NCI-H1092 (cell line): Measurements from ENCODE around the gene CUX1.
"Not testable (repeated sequence)": the region's sequence is repeated elsewhere in the genome, so short reads cannot be mapped to it uniquely, and the experiment has no call there.

Source experiments
- DNase-seq: peaks from one replicate; lab custom pipeline; 2025; lab: John Stamatoyannopoulos, UW

The CUX1 gene

DNA sequence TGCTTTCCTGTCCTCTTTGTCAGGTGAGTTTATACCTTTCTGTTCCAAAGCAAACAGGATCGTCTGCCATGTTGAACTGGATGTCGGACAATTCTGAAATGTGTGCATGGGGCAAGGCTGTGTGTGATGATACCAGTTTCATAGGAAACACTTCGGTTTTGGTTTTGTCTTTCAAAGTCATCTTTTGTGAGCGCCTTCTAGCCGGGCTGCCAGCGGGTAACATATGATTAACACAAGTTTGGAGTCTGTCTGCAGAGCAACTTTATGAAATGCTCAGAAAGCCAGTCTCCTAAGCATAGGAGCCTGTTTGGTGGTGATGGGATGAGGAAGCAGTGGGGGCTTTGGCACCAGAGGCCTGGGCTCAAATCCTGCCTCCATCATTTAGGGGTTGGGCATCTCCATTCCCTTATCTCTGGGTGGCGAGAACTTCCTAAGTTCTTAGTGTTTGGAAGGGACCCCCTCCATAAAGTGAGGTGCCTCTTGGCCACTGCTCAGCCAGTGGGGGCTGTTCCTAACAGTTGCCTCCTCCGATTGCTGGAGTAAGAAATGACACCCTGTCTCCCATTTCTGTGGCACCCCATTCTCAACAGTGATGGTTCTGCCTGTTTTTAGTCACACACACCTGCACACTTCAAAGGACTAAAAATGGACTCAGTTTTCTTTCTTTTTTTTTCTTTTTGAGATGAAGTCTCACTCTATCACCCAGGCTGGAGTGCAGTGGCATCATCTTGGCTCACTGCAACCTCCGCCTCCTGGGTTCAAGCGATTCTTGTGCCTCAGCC, 36.8 kb downstream of the CUX1 start:
- DNase-seq: no peak

DNA sequence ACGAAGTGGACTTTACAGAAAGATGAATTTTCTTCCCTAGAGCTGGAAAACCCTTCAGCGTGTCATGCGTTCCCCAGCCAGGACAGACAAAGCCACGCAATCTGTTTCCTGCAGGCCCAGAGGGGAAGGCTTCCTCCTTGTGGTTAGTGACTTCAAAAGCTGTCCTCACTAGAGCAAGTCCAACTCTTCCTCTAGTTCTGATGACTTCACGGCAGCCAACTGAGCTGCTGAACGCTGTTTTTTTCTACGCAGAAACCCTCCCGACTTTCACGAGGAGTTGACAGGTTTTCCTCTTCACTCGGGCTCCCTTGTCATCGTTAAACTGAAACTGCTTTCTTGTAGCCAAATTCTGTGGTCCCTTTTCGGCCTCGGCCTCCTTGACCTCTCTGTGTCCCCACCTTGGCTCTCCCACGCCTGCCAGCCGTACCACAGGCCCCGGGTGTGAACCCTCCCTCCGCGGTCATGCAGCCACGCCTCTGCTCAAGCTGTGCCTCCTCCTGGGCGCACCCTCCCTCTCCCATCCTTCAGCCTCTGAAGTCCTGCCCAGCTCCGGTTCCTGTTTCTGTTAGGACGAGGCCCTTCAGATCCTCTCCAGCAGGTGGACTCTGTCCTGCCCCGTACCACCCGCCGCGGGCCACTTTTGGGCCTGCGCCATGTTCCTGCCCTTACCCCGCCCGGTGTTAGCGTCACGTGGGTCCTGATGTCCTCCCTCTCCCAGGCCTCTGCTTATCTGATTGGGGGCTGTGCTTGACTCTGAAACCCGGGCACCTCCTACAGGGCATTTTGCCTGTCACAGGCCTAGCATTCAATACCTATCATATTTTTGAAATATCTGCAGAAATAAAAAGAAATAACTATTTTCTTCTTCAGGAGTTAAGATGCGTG, 39.3 kb downstream of the CUX1 start:
- peak; percentile 14 for DNase-seq

DNA sequence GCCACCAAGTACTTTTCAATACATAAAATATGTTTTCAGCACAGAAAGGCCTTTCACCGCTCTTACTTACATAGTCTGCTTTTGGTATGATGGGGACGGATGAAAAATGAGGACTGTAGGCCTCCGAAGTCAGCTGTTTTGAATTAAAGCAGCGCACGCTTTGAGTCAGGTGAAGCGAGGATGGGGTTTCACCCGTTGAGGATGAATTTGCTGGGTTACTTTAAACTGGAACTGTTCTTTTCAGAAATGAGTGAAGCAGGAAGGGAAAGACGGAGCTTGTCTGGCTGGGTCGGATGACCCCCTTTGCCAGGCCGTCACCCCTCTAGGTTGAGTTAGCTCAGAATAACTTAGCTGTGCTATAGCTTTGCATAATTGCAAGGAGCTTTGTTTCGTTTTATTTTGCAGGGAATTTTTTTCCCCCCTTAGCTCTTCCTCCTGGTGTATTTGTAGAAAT, 40.0 kb downstream of the CUX1 start:
- DNase-seq: no peak

DNA sequence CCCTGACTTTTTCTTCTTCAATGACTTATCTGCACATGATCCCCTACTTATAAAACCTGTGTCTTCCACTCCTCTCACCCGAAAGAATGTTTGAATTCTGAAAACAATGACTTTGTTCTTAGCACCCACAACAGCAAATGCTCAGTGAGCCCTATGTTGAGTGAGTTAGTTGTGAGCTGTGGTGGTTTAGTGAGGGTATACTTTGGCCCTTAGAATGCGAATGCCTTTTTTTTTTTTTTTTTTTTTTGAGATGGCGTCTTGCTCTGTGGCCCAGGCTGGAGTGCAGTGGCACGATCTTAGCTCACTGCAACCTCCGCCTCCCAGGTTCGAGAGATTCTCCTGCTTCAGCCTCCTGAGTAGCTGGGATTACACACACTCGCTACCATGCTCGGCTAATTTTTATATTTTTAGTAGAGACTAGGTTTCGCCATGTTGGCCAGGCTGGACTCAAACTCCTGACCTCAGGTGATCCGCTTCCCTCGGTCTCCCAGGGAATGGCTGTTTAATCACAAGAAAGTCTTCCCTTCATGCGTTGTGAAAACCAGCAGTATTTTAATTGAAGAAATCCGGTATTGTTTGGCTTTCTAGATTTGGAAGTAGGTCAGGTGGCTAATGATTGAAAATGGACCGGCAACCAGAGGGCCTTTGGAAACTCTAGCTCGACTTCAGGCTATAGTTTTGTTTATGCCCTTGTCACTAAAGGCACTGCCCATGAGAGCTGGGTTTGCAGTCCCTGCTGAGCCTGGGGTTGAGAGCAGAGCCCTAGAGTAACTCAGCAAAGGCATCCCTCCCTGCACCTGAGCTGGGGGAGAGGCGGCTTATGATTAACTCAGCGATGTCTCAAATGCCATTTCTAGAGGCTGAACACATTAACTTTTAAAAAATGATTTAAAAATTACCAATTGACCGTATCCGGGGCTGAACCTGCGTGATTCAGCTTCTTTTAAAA, 41.3 kb downstream of the CUX1 start:
- DNase-seq: no peak

DNA sequence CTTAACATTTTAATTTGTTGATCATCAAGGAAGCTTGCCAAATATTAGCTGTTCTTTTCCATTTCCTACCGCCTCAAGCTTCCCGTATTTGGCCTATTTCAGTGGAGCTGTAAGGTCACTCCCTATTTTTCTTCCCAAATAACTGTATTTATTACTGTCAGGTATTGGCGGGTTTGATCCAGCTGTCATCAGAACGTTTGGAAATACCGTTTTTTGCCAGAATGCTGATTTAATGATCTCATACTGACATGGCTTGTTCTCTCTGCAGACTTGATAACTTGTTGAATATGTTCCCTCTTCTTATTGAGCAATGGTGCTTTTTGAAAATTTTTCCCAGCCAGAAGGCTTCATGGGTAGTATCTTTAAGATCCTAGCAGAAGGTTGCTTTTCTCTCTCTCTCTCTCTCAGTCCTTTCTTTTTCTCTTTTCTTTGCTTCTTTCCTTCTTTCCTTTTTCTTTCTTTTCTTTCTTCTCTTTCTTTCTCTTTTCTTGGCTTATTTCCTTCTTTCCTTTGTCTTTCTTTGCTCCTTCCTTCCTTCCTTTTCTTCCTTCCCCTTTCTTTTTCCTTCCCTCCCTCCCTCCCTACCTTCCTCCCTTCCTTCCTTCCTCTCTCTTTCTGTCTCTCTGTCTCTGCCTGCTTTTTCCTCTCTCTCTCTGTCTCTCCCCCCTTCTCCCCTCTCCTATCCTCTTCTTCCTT, 42.1 kb downstream of the CUX1 start:
- DNase-seq: no peak

DNA sequence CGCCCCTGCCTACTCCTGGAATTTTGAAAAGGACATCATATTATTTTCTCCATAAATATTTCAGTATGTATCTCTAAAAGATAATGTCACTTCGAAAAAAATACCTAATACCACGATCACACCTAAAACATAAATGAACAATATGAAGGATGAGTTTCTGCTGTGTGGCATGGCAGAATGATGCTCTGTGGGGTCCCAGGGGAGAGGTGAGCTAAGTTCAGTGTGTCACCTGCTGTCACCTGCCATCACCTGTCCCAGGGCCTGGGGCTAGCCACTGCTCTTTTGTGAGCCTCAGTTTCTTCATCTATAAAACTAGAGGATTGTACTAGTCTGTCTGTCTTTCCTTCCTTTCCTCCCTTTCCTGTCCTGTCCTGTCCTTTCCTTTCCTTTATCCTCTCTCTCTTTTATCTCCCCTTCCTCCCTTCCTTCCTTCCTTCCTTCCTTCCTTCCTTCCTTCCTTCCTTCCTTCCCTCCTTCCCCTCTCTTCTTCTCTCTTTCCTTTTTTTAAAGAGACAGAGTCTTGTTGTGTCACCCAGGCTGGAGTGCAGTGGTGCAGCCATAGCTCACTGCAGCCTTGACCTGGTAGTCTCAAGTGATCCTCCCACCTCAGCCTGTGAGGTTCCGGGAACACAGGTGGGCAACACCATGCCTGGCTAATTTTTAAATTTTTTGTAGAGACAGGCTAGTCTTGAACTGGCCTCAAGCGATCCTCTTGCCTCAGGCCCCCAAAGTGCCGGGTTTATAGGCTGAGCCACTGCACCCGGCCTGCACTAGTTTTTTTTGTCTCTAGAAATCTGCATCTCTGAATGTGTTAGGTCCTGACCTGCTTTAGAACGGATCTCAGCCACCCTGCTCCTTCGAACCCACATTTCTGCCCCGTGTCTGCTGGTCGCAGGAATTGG, 43.1 kb downstream of the CUX1 start:
- DNase-seq: no peak

DNA sequence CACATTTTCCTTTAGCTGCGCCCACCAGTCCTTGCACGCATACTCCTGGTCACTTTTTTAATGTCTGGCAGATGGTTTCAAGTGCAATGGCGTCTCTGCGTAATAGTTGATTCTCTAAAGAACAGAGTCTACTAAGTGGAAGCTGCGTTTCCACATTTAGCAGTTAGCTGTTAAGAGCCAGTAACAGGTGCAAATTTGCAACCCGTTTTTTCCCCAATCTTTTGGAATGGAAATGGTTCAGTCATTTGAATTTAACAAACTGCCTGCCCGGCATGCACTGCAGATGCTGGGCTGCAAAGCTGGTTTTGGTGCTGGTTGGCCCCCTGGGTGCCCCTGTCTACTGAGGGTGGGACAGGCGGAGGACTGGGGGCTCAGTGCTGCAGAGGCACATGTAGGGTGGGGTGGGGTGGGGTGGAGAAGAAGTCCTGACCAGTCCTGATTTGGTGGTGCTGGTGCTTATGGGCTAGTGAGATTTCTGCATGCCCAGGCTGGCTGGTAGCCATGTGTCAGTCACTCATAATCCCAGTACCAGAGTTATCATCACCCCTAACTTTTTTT, 43.9 kb downstream of the CUX1 start:
- no peak for DNase-seq

DNA sequence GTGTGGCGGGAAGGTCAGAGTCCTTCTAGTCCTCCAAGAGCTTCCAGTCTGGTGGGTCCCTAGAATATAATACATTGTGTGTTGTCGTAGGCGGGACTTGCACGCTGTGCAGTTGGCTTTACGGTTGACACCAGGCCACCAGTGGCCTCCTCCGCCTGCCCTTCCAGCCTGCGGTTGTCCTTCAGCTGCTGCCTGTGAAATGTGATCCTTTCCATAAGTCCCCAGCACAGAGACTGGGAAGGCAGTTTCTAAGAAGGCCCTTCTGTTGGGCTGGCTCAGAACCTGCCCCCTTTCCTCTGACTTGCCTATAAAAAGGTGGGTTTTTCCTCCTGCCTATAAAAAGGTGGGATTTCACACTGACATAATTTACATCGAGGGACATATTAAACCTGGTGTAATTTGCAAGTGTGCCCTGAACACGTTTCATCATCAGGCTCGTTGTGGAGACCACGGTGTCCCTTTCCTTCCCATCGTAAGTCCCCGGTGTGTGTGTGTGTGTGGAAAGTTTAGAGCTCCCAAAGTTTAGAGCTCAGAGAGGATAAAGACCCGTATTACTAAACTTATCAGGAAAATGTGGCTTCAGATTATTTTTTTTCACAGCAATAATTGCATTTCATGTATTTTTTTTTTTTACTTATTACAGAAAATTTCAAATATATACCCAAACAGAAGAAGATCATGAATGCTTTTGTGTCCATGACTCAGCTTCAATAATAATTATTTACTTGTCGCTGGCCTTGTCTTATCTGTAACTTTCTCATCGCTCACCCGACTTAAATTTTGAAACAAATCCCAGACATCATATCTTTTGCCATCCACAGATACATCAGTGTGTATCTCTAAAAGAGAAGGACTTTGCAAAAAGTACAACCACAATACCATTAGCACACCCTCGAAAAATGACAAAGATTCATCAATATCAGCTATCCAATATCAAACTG, 45.1 kb downstream of the CUX1 start:
- DNase-seq: no peak

DNA sequence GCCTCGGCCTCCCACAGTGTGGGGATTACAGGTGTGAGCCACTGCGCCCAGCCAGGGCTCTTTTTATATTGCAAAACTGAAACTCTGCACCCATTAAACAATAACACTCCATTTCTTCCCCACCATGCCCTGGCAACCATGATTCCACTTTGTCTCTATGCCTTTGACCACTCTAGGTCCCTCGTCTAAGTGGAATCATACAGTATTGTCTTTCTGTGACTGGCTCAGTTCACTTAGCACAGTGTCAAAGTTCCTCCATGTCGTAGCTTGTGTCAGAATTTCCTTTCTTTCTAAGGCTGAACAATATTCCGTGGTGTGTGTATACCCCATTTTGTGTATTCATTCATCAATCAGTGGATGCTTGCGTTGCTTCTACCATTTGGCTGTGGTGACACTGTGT, 46.2 kb downstream of the CUX1 start:
- no peak for DNase-seq

DNA sequence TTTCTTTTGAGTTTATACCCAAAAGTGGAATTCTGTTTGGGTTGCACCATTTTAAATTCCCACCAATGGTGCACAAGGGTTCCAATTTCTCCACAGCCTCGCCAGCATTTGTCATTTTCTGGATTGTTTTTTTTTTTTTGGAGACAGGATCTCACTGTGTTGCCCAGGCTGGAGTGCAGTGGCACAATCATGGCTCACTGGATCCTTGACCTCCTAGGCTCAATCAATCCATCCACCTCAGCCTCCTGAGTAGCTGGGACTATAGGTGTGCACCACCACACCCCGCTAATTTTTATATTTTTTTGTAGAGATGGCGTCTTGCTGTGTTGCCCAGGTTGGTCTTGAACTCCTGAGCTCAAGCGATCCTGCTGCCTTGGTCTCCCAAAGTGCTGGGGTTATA, 46.6 kb downstream of the CUX1 start:
- DNase-seq: no peak

DNA sequence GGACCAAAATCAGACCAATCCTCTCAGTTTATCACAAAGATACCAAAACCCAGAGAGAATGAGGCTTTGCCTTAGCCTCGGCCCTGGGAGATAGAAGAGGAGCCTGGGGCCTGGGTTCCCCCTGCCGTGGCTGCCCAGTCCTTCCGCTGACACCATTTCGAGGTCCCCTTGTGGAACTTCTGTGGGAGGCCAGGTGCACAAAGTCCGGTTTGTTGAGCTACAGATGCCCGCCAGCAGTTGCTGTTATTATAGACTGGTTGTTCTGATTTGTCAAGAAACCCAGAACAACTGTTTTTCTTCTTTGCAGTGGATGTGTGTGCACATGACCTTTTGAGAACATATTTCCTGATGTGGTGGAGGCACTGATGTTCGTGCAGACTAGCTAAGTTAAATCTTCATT, 47.6 kb downstream of the CUX1 start:
- DNase-seq: no peak

DNA sequence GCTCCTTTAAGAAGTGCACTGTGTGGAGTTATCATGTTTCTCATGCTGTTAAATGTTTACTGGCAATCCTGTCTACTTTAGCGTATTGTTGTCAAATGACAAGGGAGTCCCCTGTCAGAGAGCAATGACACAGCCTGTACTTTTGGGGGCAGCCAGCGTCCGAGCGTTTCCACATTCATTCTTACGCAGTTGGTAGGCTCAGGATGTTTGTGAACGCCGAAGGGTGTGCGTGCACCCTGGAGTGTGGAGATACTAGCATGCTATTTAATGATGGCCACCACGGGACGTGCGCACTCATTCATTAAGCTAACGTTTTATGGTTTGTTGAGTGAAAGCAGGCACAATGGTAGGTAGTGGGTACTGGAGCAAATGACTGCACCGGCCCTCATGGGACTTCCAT, 48.0 kb downstream of the CUX1 start:
- DNase-seq: no peak

DNA sequence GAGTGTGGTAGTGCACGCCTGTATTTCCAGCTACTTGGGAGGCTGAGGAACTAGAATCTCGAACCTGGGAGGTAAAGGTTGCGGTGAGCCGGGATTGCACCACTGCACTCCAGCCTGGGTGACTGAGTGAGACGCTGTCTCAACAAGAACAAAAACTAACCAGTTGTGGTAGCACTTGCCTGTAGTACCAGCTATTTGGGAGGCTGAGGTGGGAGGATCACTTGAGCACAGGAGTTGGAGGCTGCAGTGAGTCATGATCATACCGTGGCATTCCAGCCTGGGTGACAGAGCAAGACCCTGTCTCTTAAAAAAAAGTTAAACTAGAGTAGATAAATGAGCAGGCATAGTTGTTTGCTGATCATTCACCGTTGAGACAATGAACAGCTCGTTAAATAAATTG, 48.9 kb downstream of the CUX1 start:
- DNase-seq: no peak

DNA sequence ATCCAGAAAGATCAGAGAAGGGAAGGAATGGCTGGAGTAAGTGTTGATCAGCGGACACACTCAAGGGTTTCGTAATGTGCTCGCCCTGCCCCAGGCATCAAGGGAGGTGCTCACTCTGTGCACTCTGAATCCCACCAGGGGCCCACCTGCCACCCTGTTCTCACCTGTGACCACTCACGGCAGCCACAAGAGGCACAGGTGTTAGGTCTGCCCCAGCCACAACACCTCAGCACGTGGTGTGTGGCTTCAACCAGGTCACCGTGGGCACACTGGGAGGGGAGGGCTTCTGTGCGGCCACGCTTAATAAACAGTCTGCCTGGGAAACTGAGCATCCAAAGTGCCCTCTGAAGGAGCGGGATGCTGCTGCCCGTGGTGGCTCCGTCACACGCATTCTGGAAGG, 49.8 kb downstream of the CUX1 start:
- DNase-seq: no peak

DNA sequence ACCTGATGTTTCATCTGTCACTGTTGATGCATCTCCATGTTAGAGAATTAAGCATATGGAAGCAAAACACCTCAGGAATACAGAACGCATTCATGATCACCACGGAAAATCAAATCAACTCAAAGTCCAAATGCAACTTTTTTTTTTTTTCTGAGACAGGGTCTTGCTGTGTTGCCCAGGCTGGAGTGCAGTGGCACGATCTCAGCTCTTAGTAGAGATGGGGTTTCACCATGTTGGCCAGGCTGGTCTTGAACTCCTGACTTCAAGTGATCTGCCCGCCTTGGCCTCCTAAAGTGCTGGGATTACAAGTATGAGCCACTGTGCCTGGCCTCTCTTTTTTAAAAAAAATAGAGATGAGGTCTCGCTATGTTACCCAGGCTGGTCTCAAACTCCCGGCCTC, 50.3 kb downstream of the CUX1 start:
- DNase-seq: not testable (repeated sequence)

DNA sequence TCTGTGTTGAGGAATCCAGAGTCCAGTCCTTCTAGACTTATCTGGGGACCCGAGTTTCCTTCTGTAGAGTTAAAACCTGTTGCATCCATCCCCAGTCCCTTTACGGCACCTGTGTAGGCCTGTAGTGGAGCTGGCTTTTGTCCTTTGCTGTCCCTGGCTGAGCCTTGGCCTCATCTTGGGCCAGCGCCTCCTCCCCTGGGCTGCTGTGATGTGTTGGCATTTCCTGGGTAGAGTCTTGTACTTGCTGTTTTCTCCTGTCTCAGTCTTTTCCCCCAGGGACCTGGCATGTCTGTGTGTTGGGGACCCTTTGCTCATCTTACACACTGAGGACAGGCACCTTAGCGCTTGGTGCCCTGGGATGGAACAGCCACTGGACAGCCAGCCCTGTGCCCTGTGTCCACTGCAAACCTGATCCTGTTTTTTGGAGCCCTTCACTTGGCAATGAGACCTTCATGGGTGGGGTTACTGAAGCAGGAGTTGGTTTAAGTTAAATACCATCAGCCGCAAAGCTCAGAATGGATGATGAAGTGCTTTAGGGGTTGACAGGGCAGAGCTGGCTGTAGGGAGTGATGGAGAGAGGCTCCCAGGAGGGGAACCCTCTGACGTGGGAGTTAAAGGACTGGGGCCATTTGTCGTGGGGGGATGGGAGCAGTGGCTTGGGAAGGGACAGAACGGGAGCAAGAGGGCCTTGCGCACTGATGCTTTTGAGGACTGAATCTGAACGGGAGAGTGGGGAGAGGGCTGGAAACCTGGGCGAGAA, 50.9 kb downstream of the CUX1 start:
- DNase-seq: no peak

DNA sequence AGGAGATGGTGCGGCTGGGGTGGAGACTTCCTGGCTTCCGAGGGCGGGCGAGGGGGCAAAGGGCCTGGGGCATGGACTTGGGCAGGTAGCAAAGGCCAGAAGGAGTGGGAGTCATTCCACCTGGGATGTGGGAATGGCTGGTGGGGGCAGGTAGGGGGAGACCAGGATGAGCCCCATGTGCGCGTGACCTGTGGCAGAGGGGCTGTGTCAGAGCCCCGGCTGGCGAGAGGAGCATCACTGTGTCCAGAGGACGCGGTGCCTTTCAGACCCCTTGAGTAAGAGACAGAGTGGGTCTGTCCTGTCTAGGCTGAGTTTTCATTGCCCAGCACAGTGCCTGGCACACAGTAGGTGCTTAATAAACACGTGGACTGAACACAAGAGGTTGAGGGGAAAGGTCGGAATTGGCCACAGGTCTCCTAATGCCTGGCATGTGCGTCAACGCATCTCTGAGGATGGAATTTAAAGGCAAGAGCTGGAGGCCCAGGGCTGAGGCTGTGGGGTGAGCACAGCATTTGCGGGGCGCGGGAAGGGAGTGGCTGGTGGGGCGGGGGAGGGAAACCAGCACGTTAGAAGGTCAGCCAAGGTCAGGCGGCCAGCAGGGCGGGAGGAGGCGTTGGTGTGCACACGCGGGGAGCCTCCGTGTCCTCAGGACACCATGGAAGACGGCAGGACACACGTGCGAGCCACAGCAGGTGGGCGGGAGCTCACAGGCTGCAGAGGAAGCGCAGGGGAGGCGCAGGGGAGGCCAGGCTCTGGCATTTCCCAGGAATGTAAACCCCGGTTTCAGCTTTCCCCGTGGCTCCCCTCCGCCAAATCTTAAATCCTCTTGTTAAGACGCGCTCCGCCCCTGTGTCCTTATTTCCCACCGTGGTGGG, 51.8 kb downstream of the CUX1 start:
- no peak for DNase-seq
